ENCODE measurements around the gene NR2F1-AS1.

The NR2F1-AS1 gene

GRCh38 chr5:93452255-93452654, 128.8 kb downstream of the NR2F1-AS1 start:
- DNase-seq (ENCODE audit: insufficient read length, low spot score) = no peak
- no peak for FAIRE-seq

- no peak for DNase-seq (ENCODE audit: insufficient read length, low spot score)
- FAIRE-seq = no peak
These were observed 142.9 kb downstream of the NR2F1-AS1 start for GRCh38 chr5:93438124-93438523.

- no peak for FAIRE-seq
- no peak for DNase-seq (ENCODE audit: insufficient read length, low spot score)
These were observed 144.9 kb downstream of the NR2F1-AS1 start for GRCh38 chr5:93436083-93436482.

- FAIRE-seq = no peak
- no peak for DNase-seq (ENCODE audit: insufficient read length, low spot score)
These were observed 147.6 kb downstream of the NR2F1-AS1 start for GRCh38 chr5:93433422-93433821.

GRCh38 chr5:93431250-93431649, 149.8 kb downstream of the NR2F1-AS1 start:
- DNase-seq (ENCODE audit: insufficient read length, low spot score) (no peak), FAIRE-seq (no peak)

- DNase-seq (ENCODE audit: insufficient read length, low spot score) (no peak), FAIRE-seq (no peak)
These were observed 150.3 kb downstream of the NR2F1-AS1 start for GRCh38 chr5:93430673-93431199.

GRCh38 chr5:93430118-93430517, 150.9 kb downstream of the NR2F1-AS1 start:
- no peak for FAIRE-seq
- no peak for DNase-seq (ENCODE audit: insufficient read length, low spot score)

GRCh38 chr5:93428868-93429267, 152.2 kb downstream of the NR2F1-AS1 start:
- FAIRE-seq = no peak
- DNase-seq (ENCODE audit: insufficient read length, low spot score) = no peak

- FAIRE-seq (no peak), DNase-seq (ENCODE audit: insufficient read length, low spot score) (no peak)
These were observed 153.7 kb downstream of the NR2F1-AS1 start for GRCh38 chr5:93427316-93427715.

GRCh38 chr5:93425096-93425495, 155.9 kb downstream of the NR2F1-AS1 start:
- DNase-seq (ENCODE audit: insufficient read length, low spot score) = no peak

GRCh38 chr5:93423300-93423699, 157.7 kb downstream of the NR2F1-AS1 start:
- FAIRE-seq (no peak), DNase-seq (ENCODE audit: insufficient read length, low spot score) (no peak)

More at GRCh38 chr5:93425096-93425495, 155.9 kb downstream of the NR2F1-AS1 start:
- FAIRE-seq = no peak

- FAIRE-seq (no peak), DNase-seq (ENCODE audit: insufficient read length, low spot score) (no peak)
These were observed 158.3 kb downstream of the NR2F1-AS1 start for GRCh38 chr5:93422652-93423280.

GRCh38 chr5:93421987-93422401, 159.0 kb downstream of the NR2F1-AS1 start:
- DNase-seq (ENCODE audit: insufficient read length, low spot score) (no peak), FAIRE-seq (no peak)

GRCh38 chr5:93421468-93421867, 159.6 kb downstream of the NR2F1-AS1 start:
- no peak for DNase-seq (ENCODE audit: insufficient read length, low spot score)

GRCh38 chr5:93417490-93417889, 163.5 kb downstream of the NR2F1-AS1 start:
- FAIRE-seq (peak; percentile 46), DNase-seq (ENCODE audit: insufficient read length, low spot score) (no peak)

More at GRCh38 chr5:93421468-93421867, 159.6 kb downstream of the NR2F1-AS1 start:
- FAIRE-seq = no peak

GRCh38 chr5:93415819-93416218, 165.2 kb downstream of the NR2F1-AS1 start:
- DNase-seq (ENCODE audit: insufficient read length, low spot score) = no peak
- FAIRE-seq = no peak

GRCh38 chr5:93411716-93412115, 169.3 kb downstream of the NR2F1-AS1 start:
- DNase-seq (ENCODE audit: insufficient read length, low spot score) (no peak), FAIRE-seq (no peak)

- no peak for FAIRE-seq
- no peak for DNase-seq (ENCODE audit: insufficient read length, low spot score)
These were observed 171.3 kb downstream of the NR2F1-AS1 start for GRCh38 chr5:93409691-93410090.

- DNase-seq (ENCODE audit: insufficient read length, low spot score) (no peak), FAIRE-seq (no peak)
These were observed 173.6 kb downstream of the NR2F1-AS1 start for GRCh38 chr5:93407454-93407853.

- DNase-seq (ENCODE audit: insufficient read length, low spot score) (no peak), FAIRE-seq (no peak)
These were observed 174.0 kb downstream of the NR2F1-AS1 start for GRCh38 chr5:93406971-93407401.

GRCh38 chr5:93404246-93404645, 176.8 kb downstream of the NR2F1-AS1 start:
- no peak for DNase-seq (ENCODE audit: insufficient read length, low spot score)
- no peak for FAIRE-seq

- DNase-seq (ENCODE audit: insufficient read length, low spot score) (no peak), FAIRE-seq (no peak)
These were observed 177.7 kb downstream of the NR2F1-AS1 start for GRCh38 chr5:93403141-93403928.
